ENCODE measurements around the gene SYTL4. TPM values are rescaled to one million over a fixed set of nuclear protein-coding genes. Genes with fewer than 3 reads are reported as not detected.
"Not testable (repeated sequence)": the region's sequence is repeated elsewhere in the genome, so short reads cannot be mapped to it uniquely, and the experiment has no call there.

Gene SYTL4
- total RNA-seq, 1 experiment from 2014 or later: 23.4 TPM

DNA sequence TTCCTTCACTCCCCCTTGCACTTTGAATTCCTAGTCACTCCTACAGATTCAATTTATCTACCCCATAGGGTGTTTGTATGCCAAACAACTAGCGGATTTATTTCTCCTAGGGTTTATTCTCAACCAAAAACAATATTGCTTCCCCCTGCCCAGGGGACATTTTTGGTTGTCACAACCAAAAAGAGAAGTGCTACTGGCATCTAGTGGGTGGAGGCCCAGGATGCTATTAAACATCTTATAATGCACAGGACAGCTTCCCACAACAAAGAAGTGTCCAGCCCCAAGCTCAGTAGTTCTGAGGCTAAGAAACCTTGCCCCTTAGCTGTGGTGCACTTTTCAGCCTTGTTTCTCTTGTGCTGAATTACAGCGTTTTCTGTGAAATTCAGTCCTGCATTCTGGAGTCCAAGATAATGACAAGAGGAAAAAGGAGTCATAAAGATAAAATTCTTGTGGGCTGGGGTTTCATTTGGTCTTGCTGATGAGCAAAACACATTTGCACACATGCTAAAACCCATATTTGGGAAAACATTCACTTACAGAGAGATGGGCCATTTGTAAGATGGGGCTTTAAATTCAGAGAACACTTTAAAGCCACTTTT, 11.2 kb upstream of the SYTL4 start:
- Histone ChIP-seq H4K20me1 (ENCODE audit: insufficient read depth) (no peaks in the 10 kb centered on the region), H3K9me3 (ENCODE audit: insufficient read depth, low read depth) (no peaks in the 10 kb centered on the region), H3K9me2 (ENCODE audit: insufficient read depth) (no peaks in the 10 kb centered on the region), H3K4me2 (no peak overlapping the region), H3K27ac (no peak overlapping the region), H3F3A (ENCODE audit: insufficient read depth, low read depth) (peaks cover 5% of the 10 kb centered on the region; the same call in 1 of the 2 replicates), H3K36me3 (ENCODE audit: low read depth) (no peaks in the 10 kb centered on the region), H3K4me1 (replicated peaks; ENCODE audit: insufficient read depth) (peaks cover 30% of the 10 kb centered on the region), H2AFZ (no peak overlapping the region), H3K4me3 (no peak overlapping the region), H3K27me3 (ENCODE audit: insufficient read depth, low read depth) (no peaks in the 10 kb centered on the region), H3K79me2 (ENCODE audit: low read depth) (no peaks in the 10 kb centered on the region)
- ChIA-PET CTCF (no interaction called here), POLR2A (ENCODE audit: unreplicated experiment) (no interaction called here)
- intact Hi-C loops (cut with micrococcal nuclease; ENCODE audit: unreplicated experiment): no loop called here
- DNase-seq: no peak
- TF ChIP-seq EZH2 (IDR thresholded peaks at IDR 0.05; ENCODE audit: low read depth) (no peak), CTCF (conservative IDR thresholded peaks at IDR 0.05) (no peak)
- BruUV-seq (replicated peaks): no TSS peak

DNA sequence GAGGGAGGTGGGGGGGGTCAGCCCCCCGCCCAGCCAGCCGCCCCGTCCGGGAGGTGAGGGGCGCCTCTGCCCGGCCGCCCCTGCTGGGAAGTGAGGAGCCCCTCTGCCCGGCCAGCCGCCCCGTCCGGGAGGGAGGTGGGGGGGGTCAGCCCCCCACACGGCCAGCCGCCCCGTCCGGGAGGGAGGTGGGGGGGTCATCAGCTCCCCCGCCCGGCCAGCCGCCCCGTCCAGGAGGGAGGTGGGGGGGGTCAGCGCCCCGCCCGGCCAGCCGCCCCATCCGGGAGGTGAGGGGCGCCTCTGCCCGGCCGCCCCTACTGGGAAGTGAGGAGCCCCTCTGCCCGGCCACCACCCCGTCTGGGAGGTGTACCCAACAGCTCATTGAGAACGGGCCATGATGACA, 7.9 kb downstream of the SYTL4 start:
- H3F3A ChIP-seq (ENCODE audit: insufficient read depth, low read depth); DNase-seq; H4K20me1 ChIP-seq (ENCODE audit: insufficient read depth); H3K79me2 ChIP-seq (ENCODE audit: low read depth); POLR2A ChIA-PET (ENCODE audit: unreplicated experiment); H3K9me3 ChIP-seq (ENCODE audit: insufficient read depth, low read depth); H3K4me2 ChIP-seq; H3K4me3 ChIP-seq; H3K27me3 ChIP-seq (ENCODE audit: insufficient read depth, low read depth); BruUV-seq (replicated peaks); intact Hi-C loops (cut with micrococcal nuclease; ENCODE audit: unreplicated experiment); H3K36me3 ChIP-seq (ENCODE audit: low read depth); CTCF ChIA-PET; H3K9me2 ChIP-seq (ENCODE audit: insufficient read depth); H2AFZ ChIP-seq; H3K27ac ChIP-seq: not testable (repeated sequence)
- peaks cover 13% of the 10 kb centered on the region; the same call in 1 of the 2 replicates for H3K4me1 ChIP-seq (replicated peaks; ENCODE audit: insufficient read depth)

- Histone ChIP-seq H3K36me3 (ENCODE audit: low read depth) (no peaks in the 10 kb centered on the region), H3F3A (ENCODE audit: insufficient read depth, low read depth) (no peaks in the 10 kb centered on the region), H3K4me3 (no peak overlapping the region), H3K27me3 (ENCODE audit: insufficient read depth, low read depth) (no peaks in the 10 kb centered on the region), H2AFZ (no peak overlapping the region), H3K4me2 (no peak overlapping the region), H3K4me1 (replicated peaks; ENCODE audit: insufficient read depth) (peaks cover 13% of the 10 kb centered on the region; the same call in 1 of the 2 replicates), H3K27ac (no peak overlapping the region), H3K79me2 (ENCODE audit: low read depth) (no peaks in the 10 kb centered on the region), H3K9me2 (ENCODE audit: insufficient read depth) (no peaks in the 10 kb centered on the region), H3K9me3 (ENCODE audit: insufficient read depth, low read depth) (no peaks in the 10 kb centered on the region), H4K20me1 (ENCODE audit: insufficient read depth) (no peaks in the 10 kb centered on the region)
- intact Hi-C loops (cut with micrococcal nuclease; ENCODE audit: unreplicated experiment): no loop called here
- no TSS peak for BruUV-seq (replicated peaks)
- DNase-seq: peak in 1 of 2 experiments; percentile 52
- TF ChIP-seq CTCF (conservative IDR thresholded peaks at IDR 0.05) (no peak), EZH2 (IDR thresholded peaks at IDR 0.05; ENCODE audit: low read depth) (no peak)
- POLR2A ChIA-PET (ENCODE audit: unreplicated experiment): interaction anchor here (0.6 kb wide), 1 partner anchor 376 kb away, joined by 3 read pairs; the partner anchor contains the start of gene CENPI
- CTCF ChIA-PET: no interaction called here
Observed at GRCh38 chrX:100721328-100721727, 10.6 kb downstream of the SYTL4 start.

DNA sequence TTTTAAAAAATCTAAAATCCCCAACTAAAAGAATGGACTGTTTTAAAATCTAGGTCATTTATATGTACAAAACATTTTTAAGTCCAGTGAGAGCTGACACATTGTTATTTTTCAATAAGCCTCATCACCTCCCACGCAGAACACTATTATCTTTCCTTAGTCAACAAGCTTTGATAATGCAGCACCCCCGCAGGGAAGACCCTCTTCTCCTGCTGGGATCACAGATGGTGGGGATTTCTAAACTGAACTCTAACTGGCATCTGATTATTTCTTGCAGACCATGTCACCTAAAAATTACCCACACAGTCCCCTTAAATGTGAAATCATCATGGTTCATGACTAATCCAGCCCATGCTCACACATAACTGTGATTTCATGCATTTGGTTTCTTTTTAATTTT, 11.6 kb downstream of the SYTL4 start:
- POLR2A ChIA-PET (ENCODE audit: unreplicated experiment): no interaction called here
- DNase-seq: no peak
- H3K27ac ChIP-seq: no peak overlapping the region
- no peak overlapping the region for H3K4me2 ChIP-seq
- no peaks in the 10 kb centered on the region for H3F3A ChIP-seq (ENCODE audit: insufficient read depth, low read depth)
- H3K4me3 ChIP-seq: no peak overlapping the region
- CTCF ChIA-PET: no interaction called here
- TF ChIP-seq CTCF (conservative IDR thresholded peaks at IDR 0.05): no peak
- TF ChIP-seq EZH2 (IDR thresholded peaks at IDR 0.05; ENCODE audit: low read depth): no peak
- BruUV-seq (replicated peaks): no TSS peak
- H3K36me3 ChIP-seq (ENCODE audit: low read depth): no peaks in the 10 kb centered on the region
- H3K79me2 ChIP-seq (ENCODE audit: low read depth): no peaks in the 10 kb centered on the region
- intact Hi-C loops (cut with micrococcal nuclease; ENCODE audit: unreplicated experiment): no loop called here
- no peak overlapping the region for H2AFZ ChIP-seq
- H3K4me1 ChIP-seq (replicated peaks; ENCODE audit: insufficient read depth): peaks cover 13% of the 10 kb centered on the region; the same call in 1 of the 2 replicates
- H3K27me3 ChIP-seq (ENCODE audit: insufficient read depth, low read depth): no peaks in the 10 kb centered on the region
- no peaks in the 10 kb centered on the region for H4K20me1 ChIP-seq (ENCODE audit: insufficient read depth)
- H3K9me3 ChIP-seq (ENCODE audit: insufficient read depth, low read depth): no peaks in the 10 kb centered on the region
- H3K9me2 ChIP-seq (ENCODE audit: insufficient read depth): no peaks in the 10 kb centered on the region
